Adipocyte (in vitro differentiated cells): ENCODE data around the gene CIB4.

Source experiments
- DNase-seq: peaks from one replicate; pipeline ENCODE4 v3.0.0-alpha.2; 2015; ENCODE audit warnings: low read depth
- H3K27me3 ChIP-seq: replicated peaks from 2 replicates; pipeline ENCODE4 v1.7.0; 2013; ENCODE audit warnings: mild to moderate bottlenecking, low read length, moderate library complexity; ENCODE audit not compliant: control insufficient read depth, insufficient read depth
- H3K36me3 ChIP-seq: 2 replicates; pipeline ENCODE4 v1.7.0; 2013; ENCODE audit warnings: low read length, mild to moderate bottlenecking, moderate library complexity; ENCODE audit not compliant: control insufficient read depth, insufficient read depth, severe bottlenecking
- H3K4me1 ChIP-seq: 2 replicates; pipeline ENCODE4 v1.7.0; 2013; ENCODE audit warnings: mild to moderate bottlenecking, low read length, moderate library complexity; ENCODE audit not compliant: control insufficient read depth, insufficient read depth
- H3K4me3 ChIP-seq: 2 replicates; pipeline ENCODE4 v1.7.0; 2013; ENCODE audit warnings: mild to moderate bottlenecking, low read length, moderate library complexity
- H3K9ac ChIP-seq: 2 replicates; pipeline ENCODE4 v1.7.0; 2013; ENCODE audit warnings: mild to moderate bottlenecking, low read length, moderate library complexity
- H3K9me3 ChIP-seq: 2 replicates; pipeline ENCODE4 v1.7.0; 2013; ENCODE audit warnings: mild to moderate bottlenecking, low read length, moderate library complexity; ENCODE audit not compliant: control insufficient read depth

The CIB4 gene

GRCh38 chr2:26577442-26578112 lies 63.6 kb downstream of the CIB4 start:
- Histone ChIP-seq H3K9ac (no peak overlapping the region), H3K4me1 (peaks cover under 1% of the 10 kb centered on the region), H3K36me3 (no peaks in the 10 kb centered on the region), H3K27me3 (peaks cover 89% of the 10 kb centered on the region), H3K4me3 (no peak overlapping the region), H3K9me3 (no peaks in the 10 kb centered on the region)
- DNase-seq = peak; percentile 87

GRCh38 chr2:26576565-26577441 lies 64.4 kb downstream of the CIB4 start:
- no peak for DNase-seq
- Histone ChIP-seq H3K36me3 (no peaks in the 10 kb centered on the region), H3K9me3 (no peaks in the 10 kb centered on the region), H3K4me1 (no peaks in the 10 kb centered on the region), H3K9ac (no peak overlapping the region), H3K4me3 (no peak overlapping the region), H3K27me3 (peaks cover 88% of the 10 kb centered on the region)

GRCh38 chr2:26575836-26576564 lies 65.2 kb downstream of the CIB4 start:
- no peaks in the 10 kb centered on the region for H3K4me1 ChIP-seq
- DNase-seq = no peak
- no peaks in the 10 kb centered on the region for H3K36me3 ChIP-seq
- no peak overlapping the region for H3K4me3 ChIP-seq
- H3K27me3 ChIP-seq = peaks cover 87% of the 10 kb centered on the region
- no peak overlapping the region for H3K9ac ChIP-seq
- H3K9me3 ChIP-seq = no peaks in the 10 kb centered on the region

DNA sequence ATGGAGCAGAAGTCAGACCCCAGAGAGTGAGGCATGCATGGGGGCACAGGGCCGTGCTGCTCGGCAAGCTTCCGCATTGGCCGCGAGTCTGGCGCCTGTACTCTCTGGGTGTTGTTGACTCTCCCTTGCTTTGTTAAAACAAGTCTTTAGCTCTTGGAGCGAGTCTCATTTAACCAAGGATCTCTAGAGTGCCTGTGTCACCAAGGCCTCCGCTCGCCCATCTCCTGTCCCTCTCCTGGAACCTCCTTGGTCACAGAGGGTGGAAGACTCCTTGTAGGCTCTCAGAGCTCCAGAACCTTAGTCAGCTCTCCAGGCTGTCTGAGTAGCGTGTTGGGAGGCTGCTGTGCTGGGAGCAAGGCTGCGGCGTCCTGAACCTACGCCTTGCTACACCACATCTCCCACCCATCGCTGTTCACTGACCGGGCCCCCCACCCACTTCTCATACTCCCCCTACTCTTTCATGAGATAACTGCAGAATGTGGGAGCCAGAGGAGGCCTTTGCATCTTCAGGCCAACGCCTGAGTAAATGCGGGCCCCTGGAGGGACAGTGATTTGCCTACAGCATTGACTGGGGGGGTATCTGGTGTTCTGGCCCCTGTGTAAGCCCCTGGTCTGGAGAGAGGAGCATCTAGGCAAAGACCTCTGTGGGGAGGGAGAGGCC lies 66.1 kb downstream of the CIB4 start:
- Histone ChIP-seq H3K36me3 (no peaks in the 10 kb centered on the region), H3K9me3 (no peaks in the 10 kb centered on the region), H3K4me1 (no peaks in the 10 kb centered on the region), H3K27me3 (peaks cover 87% of the 10 kb centered on the region), H3K9ac (no peak overlapping the region), H3K4me3 (no peak overlapping the region)
- DNase-seq = no peak

DNA sequence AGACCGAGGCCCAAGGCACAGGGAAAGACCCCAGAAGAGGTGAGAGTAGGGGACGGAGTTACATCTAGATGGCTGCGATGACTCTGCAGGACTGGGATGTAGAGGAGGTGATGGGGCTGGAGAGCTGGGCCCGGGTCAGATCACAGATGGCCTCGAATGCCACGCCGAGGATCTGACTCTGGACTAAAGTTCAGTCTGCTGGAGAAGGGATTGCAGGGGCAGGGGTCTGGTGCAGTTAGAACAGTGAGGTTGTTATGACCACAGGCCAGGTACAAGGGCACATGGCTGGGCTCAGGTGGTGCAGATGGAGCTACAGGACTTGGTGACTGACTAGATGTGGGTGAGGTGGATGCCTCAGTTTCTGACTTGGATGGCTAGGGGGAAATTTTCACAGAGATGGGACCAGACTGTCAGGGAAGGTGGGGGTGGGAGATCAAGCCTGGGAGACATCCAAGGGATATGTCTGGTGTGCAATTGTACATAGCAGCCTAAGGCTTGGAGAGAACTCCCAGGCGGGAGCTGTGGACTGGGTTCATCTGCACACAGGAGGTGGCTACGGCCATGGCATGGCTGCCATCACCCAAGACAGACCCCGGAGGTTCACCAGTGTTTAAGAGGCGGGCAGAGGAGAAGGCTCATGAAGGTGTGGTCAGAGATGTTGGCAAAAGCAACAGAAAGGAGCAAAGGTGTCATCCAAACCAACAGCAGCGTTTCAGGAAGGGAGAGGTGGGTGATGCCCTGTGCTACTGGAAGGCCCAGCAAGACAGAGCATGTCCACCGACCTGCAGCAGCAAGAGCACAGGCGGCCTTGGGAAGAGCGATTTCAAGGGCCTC lies 66.9 kb downstream of the CIB4 start:
- Histone ChIP-seq H3K9me3 (no peaks in the 10 kb centered on the region), H3K27me3 (peaks cover 87% of the 10 kb centered on the region), H3K4me1 (no peaks in the 10 kb centered on the region), H3K4me3 (no peak overlapping the region), H3K36me3 (no peaks in the 10 kb centered on the region), H3K9ac (no peak overlapping the region)
- no peak for DNase-seq

GRCh38 chr2:26573241-26573925 lies 67.8 kb downstream of the CIB4 start:
- H3K36me3 ChIP-seq = no peaks in the 10 kb centered on the region
- H3K4me3 ChIP-seq = no peak overlapping the region
- H3K27me3 ChIP-seq = peaks cover 85% of the 10 kb centered on the region
- no peaks in the 10 kb centered on the region for H3K4me1 ChIP-seq
- H3K9me3 ChIP-seq = no peaks in the 10 kb centered on the region
- no peak for DNase-seq
- no peak overlapping the region for H3K9ac ChIP-seq

GRCh38 chr2:26572591-26572990 lies 68.6 kb downstream of the CIB4 start:
- peaks cover 86% of the 10 kb centered on the region for H3K27me3 ChIP-seq

DNA sequence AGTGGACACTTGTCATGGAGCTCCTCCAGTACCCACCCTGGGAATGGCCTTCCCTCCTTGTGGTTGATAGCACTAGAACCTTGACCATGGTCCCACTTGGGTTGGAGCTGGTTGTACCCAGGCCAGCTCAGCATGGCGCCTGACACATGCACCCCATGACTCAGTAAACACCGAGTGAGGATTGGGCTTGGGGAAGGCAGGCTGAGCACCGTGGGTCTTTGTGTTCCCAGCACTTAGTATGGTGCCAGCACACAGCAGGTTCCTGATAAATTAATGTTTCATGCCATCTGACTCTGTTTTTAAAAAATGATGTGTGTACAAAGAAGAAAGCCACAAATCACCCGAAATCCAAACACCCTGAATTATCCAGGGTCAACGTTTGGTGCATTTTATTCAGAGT lies 69.8 kb downstream of the CIB4 start:
- Histone ChIP-seq H3K36me3 (no peaks in the 10 kb centered on the region), H3K4me3 (no peak overlapping the region), H3K9ac (no peak overlapping the region), H3K27me3 (peaks cover 84% of the 10 kb centered on the region), H3K4me1 (no peaks in the 10 kb centered on the region), H3K9me3 (no peaks in the 10 kb centered on the region)
- no peak for DNase-seq

More at GRCh38 chr2:26572591-26572990, 68.6 kb downstream of the CIB4 start:
- DNase-seq = no peak
- H3K4me3 ChIP-seq = no peak overlapping the region
- no peaks in the 10 kb centered on the region for H3K9me3 ChIP-seq
- H3K9ac ChIP-seq = no peak overlapping the region
- H3K36me3 ChIP-seq = no peaks in the 10 kb centered on the region
- no peaks in the 10 kb centered on the region for H3K4me1 ChIP-seq

DNA sequence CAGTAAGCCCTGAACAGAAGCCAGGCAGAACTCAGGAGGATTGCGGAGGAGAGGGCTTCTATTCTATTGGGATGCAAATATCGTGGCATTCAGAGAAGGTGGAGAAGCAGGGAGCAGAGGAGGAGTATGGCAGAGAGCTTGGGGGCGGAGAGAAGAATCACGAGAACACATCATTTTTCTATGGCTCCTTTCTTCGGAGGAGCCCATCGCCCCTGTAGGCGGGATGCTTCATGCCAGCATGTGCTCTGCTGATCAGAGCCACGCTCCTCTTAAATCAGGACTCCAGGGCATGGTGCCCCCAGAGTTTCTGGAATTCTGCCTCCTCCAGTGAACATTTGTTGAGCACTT lies 71.1 kb downstream of the CIB4 start:
- H3K4me1 ChIP-seq = no peaks in the 10 kb centered on the region
- H3K9ac ChIP-seq = no peak overlapping the region
- no peak for DNase-seq
- no peak overlapping the region for H3K4me3 ChIP-seq
- H3K9me3 ChIP-seq = no peaks in the 10 kb centered on the region
- peaks cover 91% of the 10 kb centered on the region for H3K27me3 ChIP-seq
- no peaks in the 10 kb centered on the region for H3K36me3 ChIP-seq
